Measurements from ENCODE around the gene ADAMTS14.

ADAMTS14 gene

GRCh38 chr10:70702190-70702763 is 30.0 kb downstream of the ADAMTS14 start:
- no peak overlapping the region for H3K9ac ChIP-seq (ENCODE audit: low read length)
- H3K27ac ChIP-seq (ENCODE audit: low read length), result no peak overlapping the region
- H3K27me3 ChIP-seq (ENCODE audit: control insufficient read depth, insufficient read depth, low read length), result no peaks in the 10 kb centered on the region
- H3K9me3 ChIP-seq (ENCODE audit: control insufficient read depth, low read depth, low read length), result no peaks in the 10 kb centered on the region
- no peak overlapping the region for H3K4me3 ChIP-seq (ENCODE audit: low read length)
- H3K4me1 ChIP-seq (ENCODE audit: control insufficient read depth, low read depth, low read length), result no peaks in the 10 kb centered on the region
- no peaks in the 10 kb centered on the region for H3K36me3 ChIP-seq (ENCODE audit: control insufficient read depth, low read depth, low read length)

- no peaks in the 10 kb centered on the region for H3K27me3 ChIP-seq (ENCODE audit: control insufficient read depth, insufficient read depth, low read length)
- no peak overlapping the region for H3K9ac ChIP-seq (ENCODE audit: low read length)
- no peak overlapping the region for H3K27ac ChIP-seq (ENCODE audit: low read length)
- H3K4me1 ChIP-seq (ENCODE audit: control insufficient read depth, low read depth, low read length), result no peaks in the 10 kb centered on the region
- no peaks in the 10 kb centered on the region for H3K9me3 ChIP-seq (ENCODE audit: control insufficient read depth, low read depth, low read length)
- no peak overlapping the region for H3K4me3 ChIP-seq (ENCODE audit: low read length)
- H3K36me3 ChIP-seq (ENCODE audit: control insufficient read depth, low read depth, low read length), result no peaks in the 10 kb centered on the region
These were observed 31.9 kb downstream of the ADAMTS14 start for GRCh38 chr10:70704211-70704610.

GRCh38 chr10:70705121-70705861 is 33.0 kb downstream of the ADAMTS14 start:
- no peaks in the 10 kb centered on the region for H3K27me3 ChIP-seq (ENCODE audit: control insufficient read depth, insufficient read depth, low read length)
- H3K4me1 ChIP-seq (ENCODE audit: control insufficient read depth, low read depth, low read length), result no peaks in the 10 kb centered on the region
- H3K4me3 ChIP-seq (ENCODE audit: low read length), result no peak overlapping the region
- no peaks in the 10 kb centered on the region for H3K9me3 ChIP-seq (ENCODE audit: control insufficient read depth, low read depth, low read length)
- no peak overlapping the region for H3K9ac ChIP-seq (ENCODE audit: low read length)
- H3K36me3 ChIP-seq (ENCODE audit: control insufficient read depth, low read depth, low read length), result no peaks in the 10 kb centered on the region
- H3K27ac ChIP-seq (ENCODE audit: low read length), result no peak overlapping the region

- H3K9ac ChIP-seq (ENCODE audit: low read length), result no peak overlapping the region
- H3K9me3 ChIP-seq (ENCODE audit: control insufficient read depth, low read depth, low read length), result no peaks in the 10 kb centered on the region
- peaks cover 3% of the 10 kb centered on the region for H3K4me1 ChIP-seq (ENCODE audit: control insufficient read depth, low read depth, low read length)
- no peaks in the 10 kb centered on the region for H3K27me3 ChIP-seq (ENCODE audit: control insufficient read depth, insufficient read depth, low read length)
- H3K4me3 ChIP-seq (ENCODE audit: low read length), result no peak overlapping the region
- H3K36me3 ChIP-seq (ENCODE audit: control insufficient read depth, low read depth, low read length), result no peaks in the 10 kb centered on the region
- H3K27ac ChIP-seq (ENCODE audit: low read length), result no peak overlapping the region
These were observed 38.9 kb downstream of the ADAMTS14 start for GRCh38 chr10:70711177-70711576.

- Histone ChIP-seq H3K9me3 (ENCODE audit: control insufficient read depth, low read depth, low read length) (no peaks in the 10 kb centered on the region), H3K27ac (ENCODE audit: low read length) (no peak overlapping the region), H3K27me3 (ENCODE audit: control insufficient read depth, insufficient read depth, low read length) (no peaks in the 10 kb centered on the region), H3K4me1 (ENCODE audit: control insufficient read depth, low read depth, low read length) (peaks cover 7% of the 10 kb centered on the region), H3K9ac (ENCODE audit: low read length) (no peak overlapping the region), H3K36me3 (ENCODE audit: control insufficient read depth, low read depth, low read length) (no peaks in the 10 kb centered on the region), H3K4me3 (ENCODE audit: low read length) (no peak overlapping the region)
These were observed 39.6 kb downstream of the ADAMTS14 start for GRCh38 chr10:70711911-70712310.

GRCh38 chr10:70714245-70714644 is 41.9 kb downstream of the ADAMTS14 start:
- Histone ChIP-seq H3K9ac (ENCODE audit: low read length) (no peak overlapping the region), H3K27me3 (ENCODE audit: control insufficient read depth, insufficient read depth, low read length) (no peaks in the 10 kb centered on the region), H3K9me3 (ENCODE audit: control insufficient read depth, low read depth, low read length) (no peaks in the 10 kb centered on the region), H3K4me1 (ENCODE audit: control insufficient read depth, low read depth, low read length) (peaks cover 7% of the 10 kb centered on the region), H3K36me3 (ENCODE audit: control insufficient read depth, low read depth, low read length) (no peaks in the 10 kb centered on the region), H3K4me3 (ENCODE audit: low read length) (no peak overlapping the region), H3K27ac (ENCODE audit: low read length) (no peak overlapping the region)

- Histone ChIP-seq H3K9ac (ENCODE audit: low read length) (no peak overlapping the region), H3K9me3 (ENCODE audit: control insufficient read depth, low read depth, low read length) (no peaks in the 10 kb centered on the region), H3K36me3 (ENCODE audit: control insufficient read depth, low read depth, low read length) (no peaks in the 10 kb centered on the region), H3K27me3 (ENCODE audit: control insufficient read depth, insufficient read depth, low read length) (no peaks in the 10 kb centered on the region), H3K4me1 (ENCODE audit: control insufficient read depth, low read depth, low read length) (peaks cover 7% of the 10 kb centered on the region), H3K27ac (ENCODE audit: low read length) (no peak overlapping the region), H3K4me3 (ENCODE audit: low read length) (no peak overlapping the region)
These were observed 42.6 kb downstream of the ADAMTS14 start for GRCh38 chr10:70714951-70715350.

GRCh38 chr10:70715853-70716795 is 43.8 kb downstream of the ADAMTS14 start:
- Histone ChIP-seq H3K27me3 (ENCODE audit: control insufficient read depth, insufficient read depth, low read length) (no peaks in the 10 kb centered on the region), H3K4me1 (ENCODE audit: control insufficient read depth, low read depth, low read length) (peaks cover 7% of the 10 kb centered on the region), H3K9me3 (ENCODE audit: control insufficient read depth, low read depth, low read length) (no peaks in the 10 kb centered on the region), H3K36me3 (ENCODE audit: control insufficient read depth, low read depth, low read length) (no peaks in the 10 kb centered on the region), H3K4me3 (ENCODE audit: low read length) (no peak overlapping the region), H3K9ac (ENCODE audit: low read length) (no peak overlapping the region), H3K27ac (ENCODE audit: low read length) (no peak overlapping the region)

GRCh38 chr10:70722820-70723424 is 50.6 kb downstream of the ADAMTS14 start:
- H3K4me1 ChIP-seq (ENCODE audit: control insufficient read depth, low read depth, low read length), result no peaks in the 10 kb centered on the region
- no peak overlapping the region for H3K4me3 ChIP-seq (ENCODE audit: low read length)
- no peak overlapping the region for H3K27ac ChIP-seq (ENCODE audit: low read length)
- H3K9me3 ChIP-seq (ENCODE audit: control insufficient read depth, low read depth, low read length), result no peaks in the 10 kb centered on the region
- H3K9ac ChIP-seq (ENCODE audit: low read length), result no peak overlapping the region
- no peaks in the 10 kb centered on the region for H3K36me3 ChIP-seq (ENCODE audit: control insufficient read depth, low read depth, low read length)
- no peaks in the 10 kb centered on the region for H3K27me3 ChIP-seq (ENCODE audit: control insufficient read depth, insufficient read depth, low read length)

GRCh38 chr10:70723771-70724170 is 51.5 kb downstream of the ADAMTS14 start:
- Histone ChIP-seq H3K9me3 (ENCODE audit: control insufficient read depth, low read depth, low read length) (no peaks in the 10 kb centered on the region), H3K27me3 (ENCODE audit: control insufficient read depth, insufficient read depth, low read length) (no peaks in the 10 kb centered on the region), H3K4me3 (ENCODE audit: low read length) (no peak overlapping the region), H3K27ac (ENCODE audit: low read length) (no peak overlapping the region), H3K4me1 (ENCODE audit: control insufficient read depth, low read depth, low read length) (no peaks in the 10 kb centered on the region), H3K9ac (ENCODE audit: low read length) (no peak overlapping the region), H3K36me3 (ENCODE audit: control insufficient read depth, low read depth, low read length) (no peaks in the 10 kb centered on the region)

- Histone ChIP-seq H3K36me3 (ENCODE audit: control insufficient read depth, low read depth, low read length) (no peaks in the 10 kb centered on the region), H3K9me3 (ENCODE audit: control insufficient read depth, low read depth, low read length) (no peaks in the 10 kb centered on the region), H3K27ac (ENCODE audit: low read length) (no peak overlapping the region), H3K27me3 (ENCODE audit: control insufficient read depth, insufficient read depth, low read length) (no peaks in the 10 kb centered on the region), H3K4me1 (ENCODE audit: control insufficient read depth, low read depth, low read length) (no peaks in the 10 kb centered on the region), H3K9ac (ENCODE audit: low read length) (no peak overlapping the region), H3K4me3 (ENCODE audit: low read length) (no peak overlapping the region)
These were observed 54.7 kb downstream of the ADAMTS14 start for GRCh38 chr10:70726909-70727495.

Data from iPS-18a (cell line).